HG03439 (cell line): ENCODE results near the gene CEACAM5.
"Not testable (repeated sequence)": the region's sequence is repeated elsewhere in the genome, so short reads cannot be mapped to it uniquely, and the experiment has no call there.

Experiments used
- ATAC-seq: cut with Tn5 transposase; IDR thresholded peaks from one replicate; pipeline ENCODE4 v1.9.1; 2021; ENCODE audit warnings: mild to moderate bottlenecking, moderate library complexity; ENCODE audit not compliant: unreplicated experiment

The CEACAM5 gene

DNA sequence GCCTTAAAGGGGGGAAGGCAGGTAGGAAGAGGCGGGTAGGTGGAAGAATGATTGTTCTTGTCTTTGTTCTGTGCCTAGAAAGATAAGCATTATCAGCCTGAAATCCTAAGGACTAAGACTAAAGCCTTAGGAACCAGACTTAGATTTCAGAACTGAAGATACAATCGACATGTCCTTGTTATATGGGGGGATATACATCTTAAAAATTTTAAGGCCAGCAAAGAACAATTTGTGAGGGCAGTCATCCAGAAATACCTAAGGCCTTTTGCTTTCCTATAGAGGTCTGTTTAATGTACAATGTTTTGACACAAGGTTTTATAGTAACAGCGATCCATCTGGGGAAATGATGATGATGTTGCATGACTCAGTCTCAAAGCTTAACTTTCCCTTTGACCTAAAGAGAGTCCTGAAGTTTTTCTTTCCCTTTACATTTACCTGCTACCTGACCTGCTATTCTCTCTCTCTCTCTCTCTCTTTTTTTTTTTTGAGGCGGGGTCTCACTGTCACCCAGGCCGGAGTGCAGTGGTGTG, 26.7 kb downstream of the CEACAM5 start:
- no peak for ATAC-seq

DNA sequence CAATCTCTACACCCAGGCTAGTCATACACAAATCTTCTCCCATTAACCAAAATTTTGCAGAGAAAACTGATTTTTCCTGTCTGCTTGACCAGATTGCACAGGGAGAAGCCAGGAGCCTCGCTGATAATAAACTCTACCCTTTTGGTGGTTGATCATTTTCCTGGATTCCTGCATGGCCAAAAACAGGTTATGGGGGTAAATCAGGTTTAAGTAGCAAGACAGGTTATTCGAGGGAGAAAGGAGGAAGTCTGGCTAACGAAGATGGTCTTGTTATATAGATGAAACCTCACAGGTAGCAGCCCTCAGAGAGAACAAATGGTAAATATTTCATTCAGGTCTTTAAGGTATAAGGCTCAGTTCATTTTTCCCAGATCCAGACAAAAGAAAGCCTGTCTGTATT, 30.9 kb downstream of the CEACAM5 start:
- ATAC-seq = no peak

DNA sequence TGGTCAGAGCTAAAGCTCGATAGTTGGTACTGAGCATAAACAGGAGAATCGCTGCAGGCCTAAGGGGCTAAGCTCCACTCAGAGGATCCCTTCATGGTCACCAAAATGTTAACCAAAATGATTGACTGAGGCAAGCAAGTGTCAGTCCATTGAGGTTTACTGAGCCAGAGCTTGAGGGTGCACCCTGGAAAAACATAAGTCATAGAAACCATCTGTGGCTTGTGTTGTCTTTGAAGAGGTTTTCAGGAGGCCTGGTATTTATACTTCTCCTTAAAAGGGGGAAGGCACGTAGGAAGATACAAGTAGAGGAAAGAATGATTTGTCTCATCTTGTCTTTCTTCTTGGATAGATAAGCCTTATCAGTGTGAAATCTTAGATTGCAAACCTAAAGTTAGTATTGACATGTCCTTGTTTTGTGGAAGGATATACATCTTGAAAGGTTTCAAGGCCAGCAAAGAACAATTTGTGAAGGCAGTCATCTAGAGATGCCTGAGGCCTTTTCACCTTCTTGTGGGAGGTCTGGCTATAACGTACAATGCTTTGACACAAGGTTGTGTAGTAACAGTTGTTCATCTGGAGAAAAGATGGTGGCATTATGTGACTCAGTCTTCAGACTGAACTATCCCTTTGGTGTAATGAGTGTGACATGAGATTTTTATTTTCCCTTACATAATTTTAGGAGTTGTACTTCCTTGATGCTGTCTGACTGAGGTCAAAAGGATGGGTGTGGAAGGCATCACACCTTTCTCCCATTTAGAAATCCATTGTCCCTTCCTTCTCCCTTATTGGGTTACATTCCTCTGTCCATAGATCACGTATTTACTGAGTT, 32.2 kb downstream of the CEACAM5 start:
- ATAC-seq = no peak

DNA sequence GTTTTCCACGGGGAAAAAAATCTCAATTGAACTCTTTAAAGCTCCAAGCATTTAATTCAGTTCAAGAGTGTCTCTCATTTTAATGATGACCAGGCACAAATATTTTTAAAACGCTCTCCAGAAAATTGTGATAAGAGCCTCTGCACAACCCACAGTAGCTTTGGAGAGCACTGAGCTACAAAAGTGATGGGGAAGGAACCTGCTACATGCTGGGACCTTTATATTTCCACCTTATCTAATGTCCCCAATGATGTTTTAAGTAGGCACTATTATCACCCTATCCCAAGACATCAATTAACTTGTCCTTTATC, 32.8 kb downstream of the CEACAM5 start:
- ATAC-seq = no peak

DNA sequence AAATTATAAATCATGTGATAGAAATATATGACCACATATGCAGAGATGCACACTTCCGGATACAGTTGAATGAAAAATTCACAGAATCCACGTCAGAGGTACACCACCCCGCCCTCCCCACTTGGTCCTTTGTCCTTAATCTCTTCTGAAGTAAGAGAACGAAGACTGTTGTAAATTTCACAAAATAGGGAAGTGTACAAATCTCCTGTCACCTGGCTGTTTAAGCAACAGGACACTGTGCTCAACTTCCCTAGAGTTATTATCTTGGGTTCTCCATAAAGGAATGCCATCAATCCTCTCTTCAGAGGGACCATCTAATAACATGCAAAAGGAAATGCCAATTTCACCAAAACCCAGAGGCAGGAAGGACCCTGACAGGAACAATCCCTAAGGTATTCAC, 36.4 kb downstream of the CEACAM5 start:
- no peak for ATAC-seq

DNA sequence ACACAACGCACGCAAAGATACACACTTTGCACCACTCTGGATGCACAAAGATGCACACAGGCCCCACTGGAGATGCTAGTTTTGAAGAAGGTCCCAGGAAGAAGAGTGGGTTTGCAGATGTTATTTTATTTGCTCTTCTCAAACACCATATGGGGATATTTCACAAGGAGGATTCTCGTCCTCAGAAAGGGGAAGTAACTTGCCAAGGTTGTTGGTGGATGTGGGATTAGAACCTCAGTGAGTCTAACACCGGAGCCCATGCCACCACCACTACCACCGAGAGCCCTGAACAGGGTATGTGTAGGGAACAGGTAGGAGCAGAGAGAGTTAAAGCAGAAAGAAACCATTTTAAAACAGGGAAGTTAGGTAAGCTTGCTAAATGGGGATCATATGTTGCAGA, 37.3 kb downstream of the CEACAM5 start:
- no peak for ATAC-seq

DNA sequence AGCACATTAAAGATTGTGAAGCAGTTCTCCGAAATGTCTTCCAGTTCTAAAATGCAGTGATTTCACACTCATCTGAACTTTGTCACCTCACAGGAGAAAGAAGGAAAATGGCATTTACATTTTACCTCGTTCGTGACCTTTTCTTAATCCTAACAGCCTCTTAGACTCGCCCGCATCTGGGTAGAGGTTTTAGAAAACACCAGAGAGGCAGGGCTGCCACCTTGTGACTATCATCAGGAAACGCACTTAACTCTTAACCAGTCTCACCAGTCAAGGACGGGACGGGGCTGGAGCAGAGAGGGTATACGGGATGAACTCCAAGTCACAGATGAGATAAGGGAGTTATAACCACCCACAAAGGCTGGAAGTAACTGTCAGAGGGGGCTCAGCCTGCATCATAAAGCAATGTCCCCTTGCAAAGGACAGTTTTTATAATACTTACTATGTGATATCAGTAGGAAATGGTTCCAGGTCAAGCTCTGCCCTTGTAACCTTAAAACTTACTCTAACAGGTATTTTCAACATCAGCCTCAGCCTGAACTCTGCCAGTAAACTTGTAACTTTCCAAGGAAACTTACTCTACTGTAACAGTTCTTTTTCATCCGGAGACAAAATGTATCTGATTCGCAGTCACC, 38.3 kb downstream of the CEACAM5 start:
- ATAC-seq = no peak

DNA sequence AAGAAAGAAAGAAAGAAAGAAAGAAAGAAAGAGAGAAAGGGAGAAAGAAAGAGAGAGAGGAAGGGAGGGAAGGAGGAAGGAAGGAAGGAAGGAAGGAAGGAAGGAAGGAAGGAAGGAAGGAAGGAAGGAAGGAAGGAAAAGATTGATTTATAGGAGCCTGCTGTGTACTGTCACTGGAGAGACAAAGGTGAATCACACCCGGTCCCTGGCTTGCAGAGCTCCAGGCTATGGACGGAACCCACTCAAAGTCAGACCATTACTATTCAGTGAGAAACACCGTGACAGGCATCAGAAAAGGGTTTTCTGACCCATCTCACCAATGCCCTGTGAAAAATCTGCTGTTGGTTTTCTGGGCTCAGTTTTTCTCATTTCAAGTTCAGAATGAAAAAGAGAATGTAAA, 39.6 kb downstream of the CEACAM5 start:
- no peak for ATAC-seq

DNA sequence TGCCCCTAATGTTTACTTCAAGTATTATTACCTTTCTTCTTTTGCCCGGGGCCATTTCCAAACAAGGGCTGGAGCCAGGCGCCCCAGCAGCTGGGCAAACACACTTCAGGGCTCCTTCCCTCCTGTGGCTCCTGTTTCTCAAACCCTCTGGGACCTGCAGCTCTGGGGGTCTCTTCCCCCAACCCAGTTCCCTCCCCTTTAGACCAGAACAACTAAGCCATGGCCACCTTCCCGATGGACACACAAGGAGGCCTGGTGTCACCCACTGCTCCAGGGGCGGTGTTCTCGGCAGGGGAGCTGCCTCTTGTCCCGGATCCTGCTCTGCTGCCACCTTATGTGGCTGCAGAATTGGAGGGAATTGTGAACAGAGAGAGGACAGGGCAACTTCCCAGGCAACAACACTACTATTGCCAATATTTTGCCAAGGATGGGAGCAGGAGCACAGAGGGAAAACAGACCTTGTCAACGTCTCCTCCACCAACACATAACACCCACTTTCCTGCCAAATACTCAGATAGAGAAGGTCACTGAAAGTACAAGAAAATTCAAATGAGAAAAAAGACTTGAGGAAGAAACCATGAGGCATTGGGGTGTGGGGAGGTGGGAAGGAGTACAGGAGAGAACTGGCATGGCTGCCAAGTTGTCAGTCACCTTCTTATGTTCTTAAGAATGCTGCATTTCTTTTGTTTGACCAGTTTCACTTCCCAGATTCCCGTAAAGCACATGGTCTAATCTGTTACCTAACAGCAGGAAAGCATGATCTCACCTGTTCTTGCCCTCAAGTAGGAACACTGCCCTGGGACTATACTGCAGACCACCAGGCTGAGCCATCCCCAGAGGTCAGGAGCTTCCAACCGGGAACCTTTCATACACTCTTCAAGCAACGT, 42.1 kb downstream of the CEACAM5 start:
- not testable (repeated sequence) for ATAC-seq

DNA sequence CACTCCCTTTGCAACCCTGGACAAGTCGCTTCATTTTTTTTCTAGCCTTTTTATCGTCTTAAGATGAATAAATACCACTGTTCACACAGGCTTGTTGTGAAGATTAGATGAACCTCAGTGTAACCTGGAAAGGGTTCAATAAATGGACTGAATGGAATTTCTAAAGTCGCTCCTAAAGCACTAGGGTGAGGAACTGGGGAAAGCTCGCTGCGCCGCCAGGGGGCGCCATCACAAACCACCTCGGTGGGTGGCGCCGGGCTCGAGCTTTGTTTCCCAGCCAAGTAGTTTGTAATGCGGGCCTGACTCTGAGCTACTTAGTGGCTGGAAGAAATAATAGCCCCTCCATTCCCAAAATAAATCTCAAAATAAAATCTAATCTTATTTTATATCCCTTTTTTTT, 44.7 kb downstream of the CEACAM5 start:
- no peak for ATAC-seq

DNA sequence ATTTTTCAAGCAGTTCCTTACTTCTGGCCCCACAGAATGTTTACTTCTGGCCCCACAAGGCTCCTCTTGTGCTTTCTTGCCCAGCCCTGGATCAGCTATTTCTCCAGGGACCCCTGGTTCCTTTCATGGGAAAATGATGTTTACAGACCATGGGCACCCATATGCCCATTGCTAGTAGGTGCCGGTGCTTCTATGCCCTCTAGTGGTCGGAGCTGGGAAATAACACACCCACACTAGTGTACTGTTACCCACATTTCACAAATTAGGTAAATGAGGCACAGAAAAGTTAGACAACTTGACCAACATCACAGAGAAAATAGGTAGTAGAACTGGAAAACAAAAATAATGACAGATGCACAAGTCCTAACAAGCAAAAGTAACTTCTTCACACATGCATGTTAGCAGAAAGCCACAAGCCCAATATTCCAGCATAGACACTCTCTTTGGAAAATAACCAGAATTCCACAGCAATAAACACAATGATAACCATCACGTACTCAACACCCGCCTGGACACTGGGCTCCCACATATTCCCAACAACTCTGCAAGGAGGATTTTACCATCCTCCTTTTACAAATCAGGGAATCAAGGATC, 45.6 kb downstream of the CEACAM5 start:
- ATAC-seq = no peak

DNA sequence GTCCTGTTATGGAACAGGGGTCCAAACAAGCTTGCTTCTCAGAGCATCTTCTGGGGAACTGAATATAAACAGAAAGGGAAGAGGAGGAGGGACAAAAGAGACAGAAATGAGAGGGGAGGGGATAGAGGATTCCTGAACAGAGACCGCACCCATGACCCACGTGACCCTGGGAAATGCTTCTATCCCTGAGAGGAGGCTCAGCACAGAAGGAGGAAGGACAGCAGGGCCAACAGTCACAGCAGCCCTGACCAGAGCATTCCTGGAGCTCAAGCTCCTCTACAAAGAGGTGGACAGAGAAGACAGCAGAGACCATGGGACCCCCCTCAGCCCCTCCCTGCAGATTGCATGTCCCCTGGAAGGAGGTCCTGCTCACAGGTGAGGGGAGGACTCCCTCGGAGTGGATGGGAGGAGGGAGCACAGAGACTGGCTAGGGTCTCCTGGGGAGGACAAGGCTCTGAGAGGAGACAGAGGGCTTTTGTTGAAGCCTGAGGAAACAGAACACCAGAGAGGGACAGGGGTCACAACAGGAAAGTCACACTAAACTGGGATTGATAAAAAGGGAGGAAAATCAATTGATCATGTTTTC, 47.0 kb downstream of the CEACAM5 start, which contains the start of gene CEACAM6:
CEACAM6 (plus strand) TSS at position 203 of the 586 bp plus-strand sequence; CDS start at position 312, 109 bp downstream.
- no peak for ATAC-seq

DNA sequence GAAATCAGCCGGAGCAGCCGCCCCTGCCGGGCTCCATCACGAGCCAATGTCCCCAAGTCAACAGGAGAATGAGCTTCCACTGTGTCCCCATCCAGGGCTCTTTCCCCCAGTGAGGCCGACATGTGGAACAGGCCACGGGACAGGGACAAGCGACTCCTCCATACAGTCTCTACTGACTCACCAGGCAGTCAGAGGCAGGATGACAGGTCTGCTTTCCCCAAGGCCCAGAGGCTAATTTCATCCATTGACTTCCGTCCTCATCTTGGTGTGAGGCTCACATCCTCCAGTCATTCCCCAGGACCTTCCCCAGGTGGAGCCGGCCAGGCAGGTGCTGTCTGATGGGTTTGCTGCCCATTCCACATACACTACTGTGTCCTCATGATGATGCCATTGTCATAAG, 50.4 kb downstream of the CEACAM5 start:
- ATAC-seq = no peak

DNA sequence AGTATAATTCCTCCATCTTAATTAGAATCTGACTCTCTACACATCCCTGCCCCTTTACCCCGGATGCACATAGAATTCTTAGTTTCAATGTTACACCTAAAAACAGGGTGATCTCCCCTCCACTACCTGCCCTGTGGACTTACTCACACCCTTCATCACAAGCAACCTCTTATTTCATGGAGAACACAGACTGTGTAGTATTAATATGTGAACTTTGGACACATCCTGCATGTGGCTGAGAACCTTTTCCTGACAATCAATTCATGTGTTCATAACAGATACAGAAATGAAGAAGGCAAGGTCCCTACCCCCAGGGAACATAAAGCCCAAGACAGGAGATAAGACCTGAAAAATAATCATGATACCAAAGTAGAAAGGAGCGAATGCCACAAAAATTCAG, 58.7 kb downstream of the CEACAM5 start:
- no peak for ATAC-seq

DNA sequence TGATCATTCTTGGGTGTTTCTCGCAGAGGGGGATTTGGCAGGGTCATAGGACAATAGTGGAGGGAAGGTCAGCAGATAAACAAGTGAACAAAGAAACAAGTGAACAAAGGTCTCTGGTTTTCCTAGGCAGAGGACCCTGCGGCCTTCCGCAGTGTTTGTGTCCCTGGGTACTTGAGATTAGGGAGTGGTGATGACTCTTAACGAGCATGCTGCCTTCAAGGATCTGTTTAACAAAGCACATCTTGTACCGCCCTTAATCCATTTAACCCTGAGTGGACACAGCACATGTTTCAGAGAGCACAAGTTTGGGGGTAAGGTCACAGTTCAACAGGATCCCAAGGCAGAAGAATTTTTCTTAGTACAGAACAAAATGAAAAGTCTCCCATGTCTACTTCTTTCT, 59.7 kb downstream of the CEACAM5 start:
- ATAC-seq = not testable (repeated sequence)

DNA sequence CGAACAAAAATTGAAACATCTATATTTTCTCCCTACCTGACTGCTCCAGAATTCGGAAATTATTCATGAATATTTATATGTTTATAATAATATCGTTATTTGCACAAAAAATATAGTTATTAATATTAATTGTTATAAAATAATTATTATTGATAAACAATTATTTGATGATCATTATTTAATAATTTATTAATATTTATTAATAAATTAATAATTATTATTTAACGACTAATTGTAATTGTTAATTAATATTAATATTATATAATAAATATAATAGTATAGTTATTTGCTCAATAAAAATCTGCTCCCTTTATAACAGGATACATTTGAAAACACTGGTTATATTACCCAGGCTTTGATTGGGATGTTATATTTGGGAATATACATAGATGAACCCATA, 61.2 kb downstream of the CEACAM5 start:
- no peak for ATAC-seq

DNA sequence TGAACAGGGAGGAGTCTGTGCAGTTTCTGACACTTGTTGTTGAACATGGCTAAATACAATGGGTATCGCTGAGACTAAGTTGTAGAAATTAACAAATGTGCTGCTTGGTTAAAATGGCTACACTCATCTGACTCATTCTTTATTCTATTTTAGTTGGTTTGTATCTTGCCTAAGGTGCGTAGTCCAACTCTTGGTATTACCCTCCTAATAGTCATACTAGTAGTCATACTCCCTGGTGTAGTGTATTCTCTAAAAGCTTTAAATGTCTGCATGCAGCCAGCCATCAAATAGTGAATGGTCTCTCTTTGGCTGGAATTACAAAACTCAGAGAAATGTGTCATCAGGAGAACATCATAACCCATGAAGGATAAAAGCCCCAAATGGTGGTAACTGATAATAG, 63.0 kb downstream of the CEACAM5 start:
- ATAC-seq = no peak

DNA sequence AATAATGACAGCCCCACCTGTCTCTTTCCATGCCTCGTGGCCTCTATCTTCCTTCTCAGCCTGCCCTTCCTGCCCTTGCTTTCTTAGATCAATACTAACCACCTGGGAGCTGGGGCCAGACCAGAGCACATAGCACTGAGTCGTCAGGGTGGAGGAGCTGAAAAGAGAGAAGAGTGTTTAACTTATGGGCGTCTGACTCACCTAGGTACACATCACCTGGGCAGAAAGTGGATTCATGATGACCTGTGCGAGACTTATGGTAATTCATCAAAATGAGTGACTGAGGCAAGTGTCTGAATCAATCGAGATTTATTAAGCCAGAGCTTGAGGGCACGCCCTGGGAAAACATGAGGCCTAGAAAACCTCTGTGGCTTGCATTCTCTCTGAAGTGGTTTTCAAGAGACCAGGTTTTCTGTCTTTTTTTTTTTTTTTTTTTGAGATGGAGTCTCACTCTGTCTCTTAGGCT, 66.1 kb downstream of the CEACAM5 start:
- no peak for ATAC-seq

DNA sequence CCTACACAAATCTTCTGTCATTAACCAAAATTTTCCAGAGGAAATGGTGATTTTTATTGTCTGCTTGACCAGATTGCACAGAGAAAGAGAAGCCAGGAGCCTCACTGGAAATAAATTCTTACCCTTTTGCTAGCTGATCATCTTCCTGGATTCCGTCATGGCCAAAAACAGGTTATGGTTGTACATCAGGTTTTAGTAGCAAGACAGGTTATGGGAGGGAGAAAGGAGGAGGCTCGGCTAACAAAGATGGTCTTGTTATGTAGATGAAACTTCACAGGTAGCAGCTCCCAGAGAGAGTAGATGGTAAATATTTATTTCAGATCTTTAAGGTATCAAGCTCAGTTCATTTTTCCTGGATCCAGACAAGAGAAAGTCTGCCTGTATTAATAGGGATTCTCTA, 68.3 kb downstream of the CEACAM5 start:
- ATAC-seq = no peak
